Chondrocyte (in vitro differentiated cells): ENCODE measurements around the gene ING4. TPM values are rescaled to one million over a fixed set of nuclear protein-coding genes. Genes with fewer than 3 reads are reported as not detected.

ENCODE experiments used
- DNase-seq: peaks from one replicate; pipeline ENCODE4 v3.0.0; 2021; ENCODE audit warnings: mixed read lengths, low spot score
- H3K27ac Mint-ChIP-seq: one replicate; pipeline ENCODE4 v1.8.0; 2021; ENCODE audit warnings: mild to moderate bottlenecking, moderate library complexity, mixed read lengths; ENCODE audit not compliant: unreplicated experiment
- H3K27me3 Mint-ChIP-seq: 2 replicates; pipeline ENCODE4 v1.8.0; 2021; ENCODE audit warnings: low read depth, mixed read lengths
- H3K36me3 Mint-ChIP-seq: 2 replicates; pipeline ENCODE4 v1.8.0; 2021; ENCODE audit warnings: low read depth, mixed read lengths
- H3K4me1 Mint-ChIP-seq: 2 replicates; pipeline ENCODE4 v1.8.0; 2021; ENCODE audit warnings: low read depth, mild to moderate bottlenecking, mixed read lengths
- H3K4me3 Mint-ChIP-seq: one replicate; pipeline ENCODE4 v1.8.0; 2021; ENCODE audit warnings: mild to moderate bottlenecking, moderate library complexity, mixed read lengths; ENCODE audit not compliant: unreplicated experiment
- H3K9me3 Mint-ChIP-seq: 2 replicates; pipeline ENCODE4 v1.8.0; 2021; ENCODE audit warnings: low read depth, mixed read lengths
- total RNA-seq: library from RNA; stranded (reverse); gene quantifications from 3 replicates; pipeline ENCODE4 v1.2.1, GENCODE V29; 2021
- TF ChIP-seq, protein P1 (sequence below): fragments of 200-600 bp; sonication (generic); IDR thresholded peaks from 2 replicates; pipeline ENCODE4 v1.5.0; 2021; ENCODE audit warnings: antibody characterized with exemption, mild to moderate bottlenecking, moderate library complexity

The ING4 gene
- total RNA-seq, 1 donor from 2014 or later, result 37.5 TPM

- no peak for DNase-seq
- Mint-ChIP-seq H3K9me3 (no peaks in the 10 kb centered on the region), H3K27me3 (peaks cover 24% of the 10 kb centered on the region), H3K4me1 (peaks cover 24% of the 10 kb centered on the region), H3K4me3 (peak within 1 kb of the TSS; percentile 77), H3K27ac (peak within 1 kb of the TSS; percentile 22), H3K36me3 (no peaks in the 10 kb centered on the region)
- TF ChIP-seq, protein P1, sequence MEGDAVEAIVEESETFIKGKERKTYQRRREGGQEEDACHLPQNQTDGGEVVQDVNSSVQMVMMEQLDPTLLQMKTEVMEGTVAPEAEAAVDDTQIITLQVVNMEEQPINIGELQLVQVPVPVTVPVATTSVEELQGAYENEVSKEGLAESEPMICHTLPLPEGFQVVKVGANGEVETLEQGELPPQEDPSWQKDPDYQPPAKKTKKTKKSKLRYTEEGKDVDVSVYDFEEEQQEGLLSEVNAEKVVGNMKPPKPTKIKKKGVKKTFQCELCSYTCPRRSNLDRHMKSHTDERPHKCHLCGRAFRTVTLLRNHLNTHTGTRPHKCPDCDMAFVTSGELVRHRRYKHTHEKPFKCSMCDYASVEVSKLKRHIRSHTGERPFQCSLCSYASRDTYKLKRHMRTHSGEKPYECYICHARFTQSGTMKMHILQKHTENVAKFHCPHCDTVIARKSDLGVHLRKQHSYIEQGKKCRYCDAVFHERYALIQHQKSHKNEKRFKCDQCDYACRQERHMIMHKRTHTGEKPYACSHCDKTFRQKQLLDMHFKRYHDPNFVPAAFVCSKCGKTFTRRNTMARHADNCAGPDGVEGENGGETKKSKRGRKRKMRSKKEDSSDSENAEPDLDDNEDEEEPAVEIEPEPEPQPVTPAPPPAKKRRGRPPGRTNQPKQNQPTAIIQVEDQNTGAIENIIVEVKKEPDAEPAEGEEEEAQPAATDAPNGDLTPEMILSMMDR, result no peak
Observed at GRCh38 chr12:6700646-6701051, 37.7 kb upstream of the ING4 start, which contains the start of gene PIANP. TSS of gene PIANP (minus strand) at chr12:6700815. CDS start at chr12:6698061, 2,754 bp downstream.

- H3K36me3 Mint-ChIP-seq, result no peaks in the 10 kb centered on the region
- H3K27ac Mint-ChIP-seq, result no peak overlapping the region
- peak overlapping the region; percentile 77 for H3K4me3 Mint-ChIP-seq
- peaks cover 24% of the 10 kb centered on the region for H3K4me1 Mint-ChIP-seq
- DNase-seq, result no peak
- H3K27me3 Mint-ChIP-seq, result peaks cover 24% of the 10 kb centered on the region
- no peaks in the 10 kb centered on the region for H3K9me3 Mint-ChIP-seq
- TF ChIP-seq, protein P1, result no peak
Observed at GRCh38 chr12:6699989-6700645, 37.2 kb upstream of the ING4 start.

DNA sequence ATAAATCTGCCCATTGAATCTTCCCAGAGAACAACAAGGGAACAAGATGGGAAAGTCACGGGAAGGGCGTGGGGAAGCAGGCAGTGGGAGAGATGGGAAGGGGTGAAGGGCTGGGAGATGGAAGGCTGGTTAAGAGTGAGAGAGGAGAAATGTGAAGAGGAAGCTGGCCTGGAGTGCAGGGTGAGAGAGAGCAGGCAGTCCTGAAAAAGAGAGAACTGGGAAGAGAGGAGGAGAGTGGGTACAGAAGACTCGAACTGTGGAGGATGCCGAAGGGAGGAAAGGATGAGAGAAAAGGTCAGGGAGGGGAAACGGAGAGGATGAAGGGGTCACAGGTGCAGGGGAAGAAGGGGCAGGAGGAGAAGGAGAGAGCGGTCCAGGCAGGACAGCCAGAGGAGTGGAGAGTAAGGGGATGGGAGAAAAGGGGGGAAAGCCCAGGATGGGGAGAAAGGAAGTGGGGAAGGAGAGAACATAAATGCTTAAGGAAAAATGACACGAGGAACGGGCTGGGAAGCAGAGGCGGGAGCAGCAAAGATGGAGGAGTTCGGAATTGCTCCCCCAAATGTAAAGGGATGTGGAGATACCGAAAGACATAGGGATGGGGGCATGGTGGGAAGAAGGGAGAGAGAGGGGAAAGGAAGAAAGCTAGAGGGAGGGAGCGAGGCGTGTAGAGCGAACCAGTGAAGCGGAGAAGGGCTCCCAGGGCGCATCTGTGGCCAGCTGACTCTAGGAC is 36.5 kb upstream of the ING4 start:
- Mint-ChIP-seq H3K9me3 (no peaks in the 10 kb centered on the region), H3K27ac (peak overlapping the region; percentile 61), H3K4me3 (peak overlapping the region; percentile 77), H3K27me3 (peaks cover 21% of the 10 kb centered on the region), H3K4me1 (peaks cover 24% of the 10 kb centered on the region), H3K36me3 (peaks cover 2% of the 10 kb centered on the region)
- DNase-seq, result no peak
- TF ChIP-seq, protein P1, result no peak

DNA sequence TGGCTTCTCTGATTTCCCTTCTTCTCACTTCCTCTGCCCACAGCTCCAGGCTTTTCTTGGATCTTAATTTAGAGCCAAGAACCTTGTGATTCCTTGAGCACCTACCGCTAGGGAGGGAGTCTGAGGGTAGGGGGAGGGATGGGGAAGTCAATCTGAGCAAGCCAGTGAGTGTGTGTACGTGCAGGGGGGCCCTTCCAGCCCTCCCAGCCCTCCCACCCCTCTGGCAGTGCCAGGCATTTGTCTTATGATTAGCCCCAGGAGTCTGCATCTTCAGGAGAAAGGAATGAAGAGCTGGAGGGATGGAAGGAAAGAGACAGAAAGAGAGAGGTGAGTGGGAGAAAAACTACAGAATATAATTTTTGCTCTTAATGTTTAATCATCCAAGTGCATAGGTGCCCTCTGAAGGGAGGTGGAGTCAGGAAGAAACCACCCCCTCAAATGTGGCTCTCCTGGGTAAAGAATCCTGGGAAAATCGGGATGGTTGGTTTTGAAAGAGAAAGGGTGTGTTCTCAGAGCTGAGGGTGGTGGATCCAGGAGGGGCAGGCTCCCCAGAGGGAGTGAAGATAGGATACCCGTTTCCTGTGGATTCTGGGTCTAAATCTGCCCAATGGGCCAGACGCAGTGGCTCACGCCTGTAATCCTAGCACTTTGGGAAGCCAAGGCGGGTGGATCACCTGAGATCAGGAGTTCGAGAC is 35.6 kb upstream of the ING4 start:
- H3K27me3 Mint-ChIP-seq, result peaks cover 15% of the 10 kb centered on the region
- DNase-seq, result no peak
- no peak overlapping the region for H3K4me3 Mint-ChIP-seq
- TF ChIP-seq, protein P1, result no peak
- peaks cover 3% of the 10 kb centered on the region for H3K36me3 Mint-ChIP-seq
- H3K4me1 Mint-ChIP-seq, result peaks cover 24% of the 10 kb centered on the region
- no peak overlapping the region for H3K27ac Mint-ChIP-seq
- H3K9me3 Mint-ChIP-seq, result no peaks in the 10 kb centered on the region
